Tibial nerve (tissue), 4 donors: Measurements from ENCODE around the gene LANCL3.

Experiments used
- EP300 ChIP-seq, 2 donors: sonication (generic); formaldehyde crosslinking; IDR thresholded peaks; one replicate each; pipeline ENCODE4 v1.6.1; 2017; ENCODE audit warnings: antibody characterized with exemption in 2 of 2, mild to moderate bottlenecking in 1 of 2
- POLR2A ChIP-seq, 2 donors: fragments of 450-650 bp; IDR thresholded peaks; one replicate each; pipeline ENCODE4 v1.6.1; 2017; ENCODE audit warnings: antibody characterized with exemption in 2 of 2, mild to moderate bottlenecking in 2 of 2, moderate library complexity in 2 of 2
- TF ChIP-seq, protein P1 (sequence below), 5 experiments: fragments of 200-600 bp in 3 of 5; fragments of 450-650 bp in 2 of 5; sonication (generic) in 3 of 5; IDR thresholded peaks; one replicate each; pipeline ENCODE4 v1.5.1; 2016 to 2019; ENCODE audit warnings: antibody characterized with exemption in 5 of 5, mild to moderate bottlenecking in 3 of 5, moderate library complexity in 2 of 5

DNA sequence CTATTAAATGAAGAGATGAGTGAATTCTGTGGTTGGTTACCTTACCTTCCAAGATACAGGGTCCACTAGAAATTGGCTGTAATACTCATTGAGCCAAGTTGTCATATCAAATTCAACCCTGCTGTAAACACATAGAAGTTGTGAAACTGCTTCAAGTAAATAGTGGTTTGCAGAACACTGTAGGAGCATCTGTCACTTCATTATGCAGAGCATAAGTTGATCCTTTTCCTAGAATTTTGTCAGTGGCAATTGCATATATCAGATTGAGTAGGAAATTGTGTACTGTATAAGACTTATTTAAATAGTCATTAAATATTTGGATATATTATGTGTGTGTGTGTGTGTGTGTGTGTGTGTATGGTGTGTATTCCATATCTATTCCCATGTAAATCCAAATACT is 105.3 kb downstream of the LANCL3 start:
- TF ChIP-seq, protein P1, sequence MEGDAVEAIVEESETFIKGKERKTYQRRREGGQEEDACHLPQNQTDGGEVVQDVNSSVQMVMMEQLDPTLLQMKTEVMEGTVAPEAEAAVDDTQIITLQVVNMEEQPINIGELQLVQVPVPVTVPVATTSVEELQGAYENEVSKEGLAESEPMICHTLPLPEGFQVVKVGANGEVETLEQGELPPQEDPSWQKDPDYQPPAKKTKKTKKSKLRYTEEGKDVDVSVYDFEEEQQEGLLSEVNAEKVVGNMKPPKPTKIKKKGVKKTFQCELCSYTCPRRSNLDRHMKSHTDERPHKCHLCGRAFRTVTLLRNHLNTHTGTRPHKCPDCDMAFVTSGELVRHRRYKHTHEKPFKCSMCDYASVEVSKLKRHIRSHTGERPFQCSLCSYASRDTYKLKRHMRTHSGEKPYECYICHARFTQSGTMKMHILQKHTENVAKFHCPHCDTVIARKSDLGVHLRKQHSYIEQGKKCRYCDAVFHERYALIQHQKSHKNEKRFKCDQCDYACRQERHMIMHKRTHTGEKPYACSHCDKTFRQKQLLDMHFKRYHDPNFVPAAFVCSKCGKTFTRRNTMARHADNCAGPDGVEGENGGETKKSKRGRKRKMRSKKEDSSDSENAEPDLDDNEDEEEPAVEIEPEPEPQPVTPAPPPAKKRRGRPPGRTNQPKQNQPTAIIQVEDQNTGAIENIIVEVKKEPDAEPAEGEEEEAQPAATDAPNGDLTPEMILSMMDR (IDR thresholded peaks at IDR 0.05) = no peak
- no peak for TF ChIP-seq POLR2A (IDR thresholded peaks at IDR 0.05)
- TF ChIP-seq EP300 (IDR thresholded peaks at IDR 0.05) = no peak
